IPS-15b (cell line): Measurements from ENCODE around the gene A4GNT.
"Not testable (repeated sequence)": the region's sequence is repeated elsewhere in the genome, so short reads cannot be mapped to it uniquely, and the experiment has no call there.

Experiments
- H3K27me3 ChIP-seq: one replicate; pipeline ENCODE4 v1.6.1; 2013; ENCODE audit warnings: low read length; ENCODE audit not compliant: control insufficient read depth, insufficient read depth
- H3K36me3 ChIP-seq: one replicate; pipeline ENCODE4 v1.6.1; 2013; ENCODE audit warnings: low read length; ENCODE audit not compliant: control insufficient read depth, insufficient read depth
- H3K4me1 ChIP-seq: one replicate; pipeline ENCODE4 v1.6.1; 2013; ENCODE audit warnings: mild to moderate bottlenecking, low read length; ENCODE audit not compliant: control insufficient read depth, insufficient read depth
- H3K4me3 ChIP-seq: one replicate; pipeline ENCODE4 v1.5.1; 2013; ENCODE audit warnings: low read depth, low read length
- H3K9ac ChIP-seq: one replicate; pipeline ENCODE4 v1.6.1; 2013; ENCODE audit warnings: low read depth, mild to moderate bottlenecking, low read length
- H3K9me3 ChIP-seq: one replicate; pipeline ENCODE4 v1.6.1; 2013; ENCODE audit warnings: mild to moderate bottlenecking, low read length; ENCODE audit not compliant: control insufficient read depth, insufficient read depth

A4GNT gene

DNA sequence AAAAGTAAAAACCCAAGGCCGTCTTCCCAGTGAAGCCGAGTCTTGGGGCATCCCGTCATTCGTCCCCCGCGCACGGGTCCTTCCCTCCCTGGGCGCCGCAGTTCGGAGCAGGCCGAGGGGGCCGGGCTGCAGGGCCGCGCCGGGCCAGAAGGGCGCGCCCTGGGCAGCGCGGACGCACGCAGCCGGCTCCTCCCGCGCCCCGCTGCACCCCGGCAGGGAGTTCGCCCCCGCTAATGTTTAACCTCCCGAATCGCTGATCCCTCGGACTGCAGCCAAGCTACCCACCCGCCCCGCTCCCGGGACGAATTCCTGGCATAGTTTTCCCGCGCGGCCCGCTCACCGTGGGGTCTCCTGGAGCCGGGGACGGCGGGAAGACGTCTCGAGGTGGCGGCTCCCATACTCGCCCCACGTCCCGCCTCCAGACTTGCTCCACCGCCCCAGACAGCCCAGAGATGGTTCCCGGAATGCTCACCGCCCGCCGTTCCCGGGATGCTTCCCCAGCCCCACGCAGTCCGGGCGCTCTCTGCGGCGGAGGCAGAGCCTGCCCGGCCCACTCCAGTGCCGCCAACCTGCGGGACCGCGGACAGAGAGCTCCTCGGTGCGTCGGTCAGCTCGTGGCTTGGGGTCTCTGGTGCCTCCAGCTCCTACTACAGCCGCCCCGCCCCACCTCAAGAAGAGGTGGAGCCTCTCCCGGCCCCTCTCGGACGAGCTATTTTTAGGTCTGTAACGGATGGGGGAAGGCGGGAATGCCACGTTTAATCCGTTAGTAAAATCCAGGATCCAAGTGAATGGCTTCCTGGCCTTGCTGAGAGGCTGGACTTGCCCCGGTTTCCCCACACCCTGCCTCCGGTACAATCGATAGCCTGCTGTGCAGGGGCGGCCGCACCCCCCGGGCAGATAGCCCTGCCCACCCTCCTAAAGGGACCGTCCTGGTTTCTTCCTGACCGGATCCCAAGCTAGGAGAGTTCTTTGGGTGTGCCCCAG lies 16.9 kb downstream of the A4GNT start, which contains the start of gene DZIP1L:
TSS of gene DZIP1L (minus strand) at position 621 of the 984 bp plus-strand sequence. CDS start 11,637 bp downstream, outside the sequence.
- peak within 1 kb of the TSS; percentile 79 for H3K9ac ChIP-seq
- no peaks in the 10 kb centered on the region for H3K36me3 ChIP-seq
- no peaks in the 10 kb centered on the region for H3K9me3 ChIP-seq
- no peaks in the 10 kb centered on the region for H3K27me3 ChIP-seq
- H3K4me1 ChIP-seq, result peaks cover 11% of the 10 kb centered on the region
- peak within 1 kb of the TSS; percentile 94 for H3K4me3 ChIP-seq

DNA sequence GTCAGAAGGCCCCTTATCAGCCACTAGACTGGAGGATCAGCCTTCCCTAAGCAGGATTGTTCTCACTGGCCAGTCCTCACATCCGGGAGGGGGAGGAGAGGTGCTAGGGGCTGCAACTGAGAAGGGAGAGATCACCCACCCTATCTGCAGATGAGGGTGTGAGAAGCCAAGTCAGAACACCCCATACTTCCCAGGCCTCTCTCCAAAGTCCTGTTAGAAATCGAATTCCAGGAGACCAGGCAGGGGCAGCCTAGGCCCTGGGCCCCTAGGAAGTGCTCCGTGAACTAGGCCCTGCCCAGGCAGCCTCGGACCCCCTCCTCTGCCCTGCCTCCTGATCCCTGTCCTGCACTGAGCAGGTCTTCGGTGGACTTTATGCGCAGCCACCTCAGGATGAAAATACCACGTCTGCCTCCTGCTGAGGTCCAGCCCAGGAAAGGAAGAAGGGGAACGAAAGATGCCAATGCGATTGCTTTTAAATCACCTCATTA lies 17.7 kb downstream of the A4GNT start:
- H3K9me3 ChIP-seq, result no peaks in the 10 kb centered on the region
- H3K27me3 ChIP-seq, result no peaks in the 10 kb centered on the region
- H3K36me3 ChIP-seq, result no peaks in the 10 kb centered on the region
- H3K4me1 ChIP-seq, result peaks cover 11% of the 10 kb centered on the region
- peak overlapping the region; percentile 94 for H3K4me3 ChIP-seq
- peak overlapping the region; percentile 79 for H3K9ac ChIP-seq

DNA sequence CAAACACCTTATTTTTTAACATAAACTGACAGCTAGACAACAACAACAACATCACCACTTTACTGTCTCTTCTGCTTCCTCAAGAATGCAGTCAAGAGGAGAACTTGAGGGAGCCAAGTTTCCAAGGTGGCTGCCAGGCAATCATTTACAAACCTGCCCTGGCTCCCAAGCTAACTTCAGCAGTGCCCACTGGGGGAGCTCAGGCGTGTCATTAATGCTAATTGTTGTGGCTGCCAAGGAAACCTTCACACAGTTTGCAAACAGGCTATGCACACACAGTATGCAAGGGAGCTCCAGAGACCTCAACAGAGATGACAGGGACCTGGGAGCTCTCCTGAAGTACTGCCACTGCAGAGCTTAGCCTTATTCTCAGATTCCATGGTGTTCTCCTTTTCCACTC lies 18.9 kb downstream of the A4GNT start:
- no peak overlapping the region for H3K4me3 ChIP-seq
- no peak overlapping the region for H3K9ac ChIP-seq
- no peaks in the 10 kb centered on the region for H3K9me3 ChIP-seq

GRCh38 chr3:138112362-138112761 lies 19.8 kb downstream of the A4GNT start:
- peaks cover 11% of the 10 kb centered on the region for H3K4me1 ChIP-seq
- H3K9me3 ChIP-seq, result no peaks in the 10 kb centered on the region
- H3K4me3 ChIP-seq, result no peak overlapping the region
- no peak overlapping the region for H3K9ac ChIP-seq
- no peaks in the 10 kb centered on the region for H3K36me3 ChIP-seq
- H3K27me3 ChIP-seq, result no peaks in the 10 kb centered on the region

More for the DNA sequence above, 18.9 kb downstream of the A4GNT start:
- Histone ChIP-seq H3K36me3 (no peaks in the 10 kb centered on the region), H3K4me1 (peaks cover 11% of the 10 kb centered on the region), H3K27me3 (no peaks in the 10 kb centered on the region)

- Histone ChIP-seq H3K36me3 (peaks cover 3% of the 10 kb centered on the region), H3K27me3 (no peaks in the 10 kb centered on the region), H3K4me1 (no peaks in the 10 kb centered on the region), H3K4me3 (no peak overlapping the region), H3K9ac (no peak overlapping the region), H3K9me3 (no peaks in the 10 kb centered on the region)
Observed at GRCh38 chr3:138105598-138105997, 26.6 kb downstream of the A4GNT start.

DNA sequence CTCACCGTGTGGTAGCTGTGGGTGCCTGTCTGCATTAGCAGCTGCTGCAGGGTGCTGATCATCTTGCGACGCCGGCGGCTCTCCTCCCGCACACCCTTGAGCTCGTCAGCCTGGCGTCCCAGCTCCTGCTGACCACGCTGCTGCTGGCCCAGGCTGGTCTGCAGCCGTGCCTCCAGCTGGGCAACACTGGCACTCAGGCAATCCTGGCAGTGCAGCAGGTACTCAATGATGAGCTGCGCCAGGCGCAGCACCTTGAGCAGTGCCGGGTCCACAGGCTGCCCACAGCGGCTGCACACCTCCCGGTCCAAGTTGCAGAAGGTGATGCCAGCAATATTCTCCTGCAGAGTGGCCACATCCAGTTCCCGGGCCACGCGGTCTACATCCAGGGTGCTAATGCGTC lies 28.7 kb downstream of the A4GNT start:
- Histone ChIP-seq H3K27me3 (no peaks in the 10 kb centered on the region), H3K9ac (no peak overlapping the region), H3K9me3 (no peaks in the 10 kb centered on the region), H3K36me3 (peaks cover 3% of the 10 kb centered on the region), H3K4me1 (no peaks in the 10 kb centered on the region), H3K4me3 (no peak overlapping the region)

GRCh38 chr3:138101351-138101940 lies 30.7 kb downstream of the A4GNT start:
- not testable (repeated sequence) for H3K9ac ChIP-seq, H3K36me3 ChIP-seq, H3K4me1 ChIP-seq, H3K27me3 ChIP-seq, H3K9me3 ChIP-seq, H3K4me3 ChIP-seq

DNA sequence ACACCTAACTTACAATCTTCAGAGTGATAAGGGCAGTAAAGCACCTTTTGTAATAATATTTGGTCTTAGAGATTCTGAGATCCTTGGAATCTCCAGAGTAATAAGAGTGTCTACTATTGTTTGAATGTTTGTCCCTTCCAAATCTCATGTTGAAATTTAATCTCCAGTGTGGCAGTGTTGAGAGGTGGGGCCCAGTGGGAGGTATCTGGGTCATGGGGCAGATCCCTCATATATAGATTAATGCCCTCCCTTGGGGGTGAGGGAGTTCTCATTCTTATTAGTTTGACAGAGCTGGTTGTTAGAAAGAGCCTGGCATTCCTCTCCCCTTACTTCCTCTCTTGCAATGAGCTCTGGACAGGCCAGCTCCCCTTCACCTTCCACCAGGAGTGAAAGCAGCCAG lies 32.8 kb downstream of the A4GNT start:
- Histone ChIP-seq H3K9me3 (no peaks in the 10 kb centered on the region), H3K9ac (no peak overlapping the region), H3K4me3 (no peak overlapping the region), H3K27me3 (no peaks in the 10 kb centered on the region), H3K4me1 (no peaks in the 10 kb centered on the region), H3K36me3 (peaks cover 3% of the 10 kb centered on the region)

- H3K36me3 ChIP-seq, result no peaks in the 10 kb centered on the region
- H3K9me3 ChIP-seq, result no peaks in the 10 kb centered on the region
- H3K4me1 ChIP-seq, result no peaks in the 10 kb centered on the region
- H3K9ac ChIP-seq, result no peak overlapping the region
- H3K4me3 ChIP-seq, result no peak overlapping the region
- no peaks in the 10 kb centered on the region for H3K27me3 ChIP-seq
Observed at GRCh38 chr3:138097192-138098172, 34.7 kb downstream of the A4GNT start.

GRCh38 chr3:138093721-138094120 lies 38.5 kb downstream of the A4GNT start:
- H3K4me1 ChIP-seq, result no peaks in the 10 kb centered on the region

DNA sequence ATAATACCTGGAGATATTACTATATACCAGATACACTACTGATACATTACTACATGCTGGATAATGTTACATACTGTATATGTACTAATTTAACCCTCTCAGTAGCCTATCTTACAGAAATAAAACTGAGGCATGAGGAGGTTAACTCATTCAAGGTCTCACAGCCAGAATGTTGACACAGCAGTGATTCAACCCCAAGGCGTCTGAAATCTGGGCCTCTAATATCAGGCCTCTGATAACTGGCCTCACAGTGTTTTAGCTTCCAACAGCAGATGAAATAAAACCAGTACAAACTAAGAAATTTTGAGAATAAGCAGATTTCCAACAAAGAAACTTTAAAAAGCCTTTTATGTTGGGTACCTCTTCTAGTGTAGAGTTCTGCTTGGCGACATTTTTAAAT lies 40.2 kb downstream of the A4GNT start:
- Histone ChIP-seq H3K9ac (no peak overlapping the region), H3K36me3 (no peaks in the 10 kb centered on the region), H3K9me3 (no peaks in the 10 kb centered on the region), H3K4me1 (no peaks in the 10 kb centered on the region), H3K27me3 (no peaks in the 10 kb centered on the region), H3K4me3 (no peak overlapping the region)

More at GRCh38 chr3:138093721-138094120, 38.5 kb downstream of the A4GNT start:
- H3K9me3 ChIP-seq, result no peaks in the 10 kb centered on the region
- H3K9ac ChIP-seq, result no peak overlapping the region
- no peaks in the 10 kb centered on the region for H3K27me3 ChIP-seq
- no peak overlapping the region for H3K4me3 ChIP-seq
- no peaks in the 10 kb centered on the region for H3K36me3 ChIP-seq
